Measurements from ENCODE around the gene DYNLL1.

DNA sequence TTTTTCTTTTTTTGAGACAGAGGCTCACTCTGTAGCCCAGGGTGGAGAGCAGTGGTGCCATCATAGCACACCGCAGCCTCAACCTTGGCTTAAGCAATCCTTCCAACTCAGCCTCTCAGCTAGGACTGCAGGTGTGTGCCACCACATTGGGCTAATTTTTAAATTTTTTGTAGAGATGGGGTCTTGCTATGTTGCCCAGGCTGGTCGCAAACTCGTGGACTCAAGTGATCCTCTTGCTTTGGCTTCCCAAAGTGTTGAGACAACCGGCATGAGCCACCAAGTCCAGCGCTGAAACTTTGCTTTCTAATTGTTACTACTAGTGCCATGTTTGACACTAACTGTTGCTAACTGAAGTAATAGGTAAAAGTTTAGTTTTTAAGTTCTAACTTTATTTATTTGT, 46.3 kb downstream of the DYNLL1 start:
- TF ChIP-seq, protein P1, sequence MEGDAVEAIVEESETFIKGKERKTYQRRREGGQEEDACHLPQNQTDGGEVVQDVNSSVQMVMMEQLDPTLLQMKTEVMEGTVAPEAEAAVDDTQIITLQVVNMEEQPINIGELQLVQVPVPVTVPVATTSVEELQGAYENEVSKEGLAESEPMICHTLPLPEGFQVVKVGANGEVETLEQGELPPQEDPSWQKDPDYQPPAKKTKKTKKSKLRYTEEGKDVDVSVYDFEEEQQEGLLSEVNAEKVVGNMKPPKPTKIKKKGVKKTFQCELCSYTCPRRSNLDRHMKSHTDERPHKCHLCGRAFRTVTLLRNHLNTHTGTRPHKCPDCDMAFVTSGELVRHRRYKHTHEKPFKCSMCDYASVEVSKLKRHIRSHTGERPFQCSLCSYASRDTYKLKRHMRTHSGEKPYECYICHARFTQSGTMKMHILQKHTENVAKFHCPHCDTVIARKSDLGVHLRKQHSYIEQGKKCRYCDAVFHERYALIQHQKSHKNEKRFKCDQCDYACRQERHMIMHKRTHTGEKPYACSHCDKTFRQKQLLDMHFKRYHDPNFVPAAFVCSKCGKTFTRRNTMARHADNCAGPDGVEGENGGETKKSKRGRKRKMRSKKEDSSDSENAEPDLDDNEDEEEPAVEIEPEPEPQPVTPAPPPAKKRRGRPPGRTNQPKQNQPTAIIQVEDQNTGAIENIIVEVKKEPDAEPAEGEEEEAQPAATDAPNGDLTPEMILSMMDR (conservative IDR thresholded peaks at IDR 0.05; ENCODE audit: low read depth in 2 of 2), result no peak
- TF ChIP-seq JUNB (IDR thresholded peaks at IDR 0.05; ENCODE audit: unreplicated experiment), result no peak
- no peak for TF ChIP-seq STAT1 (IDR thresholded peaks at IDR 0.05; ENCODE audit: unreplicated experiment)
- TF ChIP-seq EZH2 (IDR thresholded peaks at IDR 0.05; ENCODE audit: low read depth, unreplicated experiment), result no peak
- TF ChIP-seq POLR2AphosphoS5 (IDR thresholded peaks at IDR 0.05; ENCODE audit: low read depth), result no peak
- no peak for TF ChIP-seq EZH2phosphoT487 (IDR thresholded peaks at IDR 0.05; ENCODE audit: unreplicated experiment)
- TF ChIP-seq ZNF331 (CRISPR knock-in tag; IDR thresholded peaks at IDR 0.05; ENCODE audit: low read depth), result no peak
- no peak for TF ChIP-seq CREB1 (CRISPR knock-in tag; IDR thresholded peaks at IDR 0.05; ENCODE audit: low read depth)
- TF ChIP-seq, protein P2, sequence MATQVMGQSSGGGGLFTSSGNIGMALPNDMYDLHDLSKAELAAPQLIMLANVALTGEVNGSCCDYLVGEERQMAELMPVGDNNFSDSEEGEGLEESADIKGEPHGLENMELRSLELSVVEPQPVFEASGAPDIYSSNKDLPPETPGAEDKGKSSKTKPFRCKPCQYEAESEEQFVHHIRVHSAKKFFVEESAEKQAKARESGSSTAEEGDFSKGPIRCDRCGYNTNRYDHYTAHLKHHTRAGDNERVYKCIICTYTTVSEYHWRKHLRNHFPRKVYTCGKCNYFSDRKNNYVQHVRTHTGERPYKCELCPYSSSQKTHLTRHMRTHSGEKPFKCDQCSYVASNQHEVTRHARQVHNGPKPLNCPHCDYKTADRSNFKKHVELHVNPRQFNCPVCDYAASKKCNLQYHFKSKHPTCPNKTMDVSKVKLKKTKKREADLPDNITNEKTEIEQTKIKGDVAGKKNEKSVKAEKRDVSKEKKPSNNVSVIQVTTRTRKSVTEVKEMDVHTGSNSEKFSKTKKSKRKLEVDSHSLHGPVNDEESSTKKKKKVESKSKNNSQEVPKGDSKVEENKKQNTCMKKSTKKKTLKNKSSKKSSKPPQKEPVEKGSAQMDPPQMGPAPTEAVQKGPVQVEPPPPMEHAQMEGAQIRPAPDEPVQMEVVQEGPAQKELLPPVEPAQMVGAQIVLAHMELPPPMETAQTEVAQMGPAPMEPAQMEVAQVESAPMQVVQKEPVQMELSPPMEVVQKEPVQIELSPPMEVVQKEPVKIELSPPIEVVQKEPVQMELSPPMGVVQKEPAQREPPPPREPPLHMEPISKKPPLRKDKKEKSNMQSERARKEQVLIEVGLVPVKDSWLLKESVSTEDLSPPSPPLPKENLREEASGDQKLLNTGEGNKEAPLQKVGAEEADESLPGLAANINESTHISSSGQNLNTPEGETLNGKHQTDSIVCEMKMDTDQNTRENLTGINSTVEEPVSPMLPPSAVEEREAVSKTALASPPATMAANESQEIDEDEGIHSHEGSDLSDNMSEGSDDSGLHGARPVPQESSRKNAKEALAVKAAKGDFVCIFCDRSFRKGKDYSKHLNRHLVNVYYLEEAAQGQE (IDR thresholded peaks at IDR 0.05; ENCODE audit: unreplicated experiment), result no peak

Measured in GM23338 (cell line).